ENCODE results near the gene BAIAP2.

GRCh38 chr17:81140695-81141094, 105.7 kb downstream of the BAIAP2 start:
- TF ChIP-seq, protein P1, sequence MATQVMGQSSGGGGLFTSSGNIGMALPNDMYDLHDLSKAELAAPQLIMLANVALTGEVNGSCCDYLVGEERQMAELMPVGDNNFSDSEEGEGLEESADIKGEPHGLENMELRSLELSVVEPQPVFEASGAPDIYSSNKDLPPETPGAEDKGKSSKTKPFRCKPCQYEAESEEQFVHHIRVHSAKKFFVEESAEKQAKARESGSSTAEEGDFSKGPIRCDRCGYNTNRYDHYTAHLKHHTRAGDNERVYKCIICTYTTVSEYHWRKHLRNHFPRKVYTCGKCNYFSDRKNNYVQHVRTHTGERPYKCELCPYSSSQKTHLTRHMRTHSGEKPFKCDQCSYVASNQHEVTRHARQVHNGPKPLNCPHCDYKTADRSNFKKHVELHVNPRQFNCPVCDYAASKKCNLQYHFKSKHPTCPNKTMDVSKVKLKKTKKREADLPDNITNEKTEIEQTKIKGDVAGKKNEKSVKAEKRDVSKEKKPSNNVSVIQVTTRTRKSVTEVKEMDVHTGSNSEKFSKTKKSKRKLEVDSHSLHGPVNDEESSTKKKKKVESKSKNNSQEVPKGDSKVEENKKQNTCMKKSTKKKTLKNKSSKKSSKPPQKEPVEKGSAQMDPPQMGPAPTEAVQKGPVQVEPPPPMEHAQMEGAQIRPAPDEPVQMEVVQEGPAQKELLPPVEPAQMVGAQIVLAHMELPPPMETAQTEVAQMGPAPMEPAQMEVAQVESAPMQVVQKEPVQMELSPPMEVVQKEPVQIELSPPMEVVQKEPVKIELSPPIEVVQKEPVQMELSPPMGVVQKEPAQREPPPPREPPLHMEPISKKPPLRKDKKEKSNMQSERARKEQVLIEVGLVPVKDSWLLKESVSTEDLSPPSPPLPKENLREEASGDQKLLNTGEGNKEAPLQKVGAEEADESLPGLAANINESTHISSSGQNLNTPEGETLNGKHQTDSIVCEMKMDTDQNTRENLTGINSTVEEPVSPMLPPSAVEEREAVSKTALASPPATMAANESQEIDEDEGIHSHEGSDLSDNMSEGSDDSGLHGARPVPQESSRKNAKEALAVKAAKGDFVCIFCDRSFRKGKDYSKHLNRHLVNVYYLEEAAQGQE (IDR thresholded peaks at IDR 0.05; ENCODE audit: insufficient read depth in 1 of 2, low read depth in 2 of 2, low read length in 2 of 2), result no peak
- TF ChIP-seq POLR2AphosphoS5 (IDR thresholded peaks at IDR 0.05; ENCODE audit: low read depth, low read length) (no peak), SIN3A (IDR thresholded peaks at IDR 0.05; ENCODE audit: borderline replicate concordance, insufficient read depth, low read length) (no peak), TAF1 (IDR thresholded peaks at IDR 0.05; ENCODE audit: borderline replicate concordance, insufficient read depth, low read length) (no peak)

Measured in PFSK-1 (cell line).